Right ventricle myocardium superior (tissue), 1 donor: ENCODE data around the gene NT5DC1. TPM values are rescaled to one million over a fixed set of nuclear protein-coding genes. Genes with fewer than 3 reads are reported as not detected.
"Not testable (repeated sequence)": the region's sequence is repeated elsewhere in the genome, so short reads cannot be mapped to it uniquely, and the experiment has no call there.

ENCODE experiments used
- ATAC-seq: fragments of 200-7000 bp; cut with Tn5 transposase; one replicate; pipeline ENCODE4 v1.9.1; 2020; ENCODE audit warnings: mild to moderate bottlenecking; ENCODE audit not compliant: poor library complexity
- DNase-seq: peaks from one replicate; pipeline ENCODE4 v3.0.0-alpha.2; 2020
- intact Hi-C: fragments of 100-400 bp; cut with DNase I; formaldehyde crosslinking; loops from one replicate; pipeline ENCODE4 v1.11.2; 2022
- total RNA-seq: library from RNA; stranded (reverse); fragmentation: NEBNext Ultra II Directional; extraction: Animal tissue kit (Norgen Biotek cat#: 25700); gene quantifications from one replicate; pipeline ENCODE4 v1.2.1, GENCODE V29; 2021
- donor health status: DM: no; HTN: yes; CAD: no; lungs with severe emphysema.

NT5DC1 gene
- total RNA-seq, 1 donor from 2014 or later = 56.4 TPM

- no peak for ATAC-seq
- intact Hi-C loops = no loop called here
Measured at GRCh38 chr6:116282698-116283097, 182.0 kb downstream of the NT5DC1 start.

GRCh38 chr6:116283191-116283590 lies 182.5 kb downstream of the NT5DC1 start:
- intact Hi-C loops = no loop called here
- DNase-seq (no peak), ATAC-seq (no peak)

More at GRCh38 chr6:116282698-116283097, 182.0 kb downstream of the NT5DC1 start:
- no peak for DNase-seq

- intact Hi-C loops = loop anchor here (5.0 kb wide), 1 partner anchor 247 kb away; no protein-coding TSS in a partner anchor
- not testable (repeated sequence) for DNase-seq, ATAC-seq
Measured at GRCh38 chr6:116284984-116285383, 184.3 kb downstream of the NT5DC1 start.

- ATAC-seq (no peak), DNase-seq (no peak)
- intact Hi-C loops = loop anchor here (5.0 kb wide), 1 partner anchor 245 kb away; no protein-coding TSS in a partner anchor
Measured at GRCh38 chr6:116286773-116287358, 186.2 kb downstream of the NT5DC1 start.

DNA sequence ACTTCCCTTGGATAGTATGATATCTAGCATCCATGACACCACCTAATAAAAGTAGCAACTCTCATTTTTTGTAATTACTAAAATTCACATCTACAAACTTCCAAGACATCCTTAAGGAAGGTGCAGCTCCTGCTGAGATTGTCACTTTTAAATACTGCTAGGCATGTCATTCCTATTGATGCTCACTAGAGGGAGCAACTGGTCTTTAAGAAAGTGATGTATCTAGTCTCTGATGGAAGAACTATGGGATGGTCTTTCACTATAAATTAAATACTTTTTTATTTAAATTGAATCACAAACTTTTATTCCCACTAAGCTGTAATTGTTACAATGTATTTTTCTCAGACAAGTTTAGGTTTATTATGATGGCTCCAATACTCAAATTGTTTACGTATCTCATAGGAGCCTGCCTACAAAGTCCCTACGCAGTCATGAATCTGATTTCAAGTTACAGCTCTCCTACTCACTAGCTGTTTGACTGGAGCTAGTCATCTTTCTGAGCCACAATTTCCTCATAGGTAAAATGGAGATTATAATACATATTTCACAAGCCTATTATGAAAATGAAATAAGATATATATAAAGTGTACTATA lies 187.1 kb downstream of the NT5DC1 start:
- peak; percentile 81 for ATAC-seq
- intact Hi-C loops = loop anchor here (5.0 kb wide), 1 partner anchor 245 kb away; no protein-coding TSS in a partner anchor
- DNase-seq = no peak

DNA sequence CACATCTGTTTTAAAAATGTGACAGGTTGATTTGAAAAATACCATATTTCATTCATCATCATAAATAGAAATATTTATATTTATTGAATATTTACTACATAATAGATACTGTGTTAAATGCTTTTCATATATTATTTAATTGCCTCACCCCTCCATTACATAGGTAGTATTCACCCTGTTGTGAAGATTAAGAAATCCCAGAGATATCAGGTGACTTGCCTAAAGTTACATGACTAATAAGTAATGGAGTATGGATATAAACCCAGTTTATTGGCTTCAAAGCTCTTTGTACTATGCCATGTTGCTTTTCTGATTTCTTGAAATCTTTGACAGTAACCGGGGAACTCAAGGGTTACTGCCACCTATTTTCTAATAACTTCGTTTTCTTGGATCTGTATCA lies 189.2 kb downstream of the NT5DC1 start:
- intact Hi-C loops = loop anchor here (5.0 to 10.0 kb wide), 2 partner anchors 155 to 242 kb away; no protein-coding TSS in a partner anchor
- DNase-seq (no peak), ATAC-seq (no peak)

DNA sequence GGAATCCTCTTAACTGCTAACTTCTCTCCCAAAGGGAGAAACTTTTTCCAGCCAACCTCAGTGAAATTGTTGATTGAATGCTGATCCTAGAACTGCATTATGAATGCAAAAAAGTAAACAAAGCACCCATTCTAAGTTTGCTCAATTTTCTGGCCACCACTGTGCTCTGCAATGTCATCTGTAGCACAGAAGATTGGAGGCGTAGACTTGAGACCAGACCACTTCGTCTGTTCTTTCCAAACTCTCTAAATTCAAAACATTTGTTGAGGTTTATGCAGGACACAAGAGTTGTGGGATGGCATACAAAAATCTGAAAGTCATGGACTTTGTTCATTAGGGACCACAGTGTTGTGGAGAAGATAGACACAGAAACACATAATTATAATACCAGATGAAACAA lies 190.1 kb downstream of the NT5DC1 start:
- intact Hi-C loops = loop anchor here (10.0 kb wide), 1 partner anchor 154 kb away; no protein-coding TSS in a partner anchor
- DNase-seq (no peak), ATAC-seq (no peak)

- ATAC-seq (no peak), DNase-seq (no peak)
- intact Hi-C loops = loop anchor here (10.0 kb wide), 1 partner anchor 153 kb away; no protein-coding TSS in a partner anchor
Measured at GRCh38 chr6:116291701-116292396, 191.2 kb downstream of the NT5DC1 start.

GRCh38 chr6:116292553-116292952 lies 191.9 kb downstream of the NT5DC1 start:
- no peak for DNase-seq
- no peak for ATAC-seq
- intact Hi-C loops = loop anchor here (10.0 kb wide), 1 partner anchor 152 kb away; no protein-coding TSS in a partner anchor

GRCh38 chr6:116298273-116298672 lies 197.6 kb downstream of the NT5DC1 start:
- ATAC-seq = no peak
- intact Hi-C loops = loop anchor here (10.0 kb wide), 1 partner anchor 147 kb away; no protein-coding TSS in a partner anchor

GRCh38 chr6:116298973-116299372 lies 198.3 kb downstream of the NT5DC1 start:
- DNase-seq = no peak
- intact Hi-C loops = loop anchor here (10.0 kb wide), 1 partner anchor 146 kb away; no protein-coding TSS in a partner anchor

More at GRCh38 chr6:116298273-116298672, 197.6 kb downstream of the NT5DC1 start:
- DNase-seq = no peak

More at GRCh38 chr6:116298973-116299372, 198.3 kb downstream of the NT5DC1 start:
- no peak for ATAC-seq

Other genes with a start within 250 kb of the NT5DC1 start
- 7.5 TPM for gene FRK, start 40.0 kb upstream of the NT5DC1 start, total RNA-seq
- gene COL10A1, start 25.3 kb downstream of the NT5DC1 start, total RNA-seq = not detected
- gene TSPYL4, start 153.2 kb downstream of the NT5DC1 start, total RNA-seq = 26.0 TPM
- 70.3 TPM for gene TSPYL1, start 179.1 kb downstream of the NT5DC1 start, total RNA-seq